Epithelial cell of esophagus (primary cell): ENCODE measurements around the gene TUFT1.
A peak's percentile ranks its signal among the peaks of the same experiment; 100 is the strongest.

Experiments
- DNase-seq: peaks from one replicate; pipeline ENCODE4 v3.0.0; 2010; ENCODE audit warnings: low read depth
- H3K4me3 ChIP-seq: 2 replicates; pipeline ENCODE4 v1.5.1; 2011; ENCODE audit warnings: mild to moderate bottlenecking, low read length, control low read depth
- CTCF ChIP-seq: IDR thresholded peaks from 2 replicates; pipeline ENCODE4 v1.5.1; 2011; ENCODE audit warnings: low read depth, mild to moderate bottlenecking, low read length, control low read depth, inconsistent platforms; ENCODE audit not compliant: insufficient read depth; ENCODE audit errors: missing control alignments

Gene TUFT1

DNA sequence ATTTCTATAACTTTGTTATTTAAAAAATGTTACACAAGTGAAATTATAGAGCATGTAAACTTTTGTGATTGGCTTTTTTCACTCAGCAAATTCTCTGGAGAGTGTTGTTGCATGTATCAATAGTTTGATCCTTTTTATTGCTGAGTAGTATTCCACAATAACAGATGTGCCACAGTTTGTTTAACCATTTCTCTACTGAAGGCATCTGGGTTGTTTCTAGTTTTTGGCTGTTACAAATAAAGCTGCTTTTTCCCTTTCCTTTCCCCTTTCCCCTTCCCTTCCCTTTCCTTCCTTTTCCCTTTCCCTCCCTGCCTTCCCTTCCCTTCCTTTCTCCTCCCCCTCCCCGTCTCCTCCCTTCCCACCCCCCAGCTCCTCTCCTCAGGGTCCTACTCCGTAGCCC lies 15.9 kb downstream of the TUFT1 start:
- TF ChIP-seq CTCF = no peak
- H3K4me3 ChIP-seq = no peak overlapping the region
- DNase-seq = no peak

- no peak for DNase-seq
- TF ChIP-seq CTCF = no peak
- H3K4me3 ChIP-seq = no peak overlapping the region
These were observed 22.6 kb downstream of the TUFT1 start for GRCh38 chr1:151562661-151563060.

- no peak overlapping the region for H3K4me3 ChIP-seq
- no peak for TF ChIP-seq CTCF
- DNase-seq = peak; percentile 52
These were observed 23.3 kb downstream of the TUFT1 start for GRCh38 chr1:151563376-151563775.

DNA sequence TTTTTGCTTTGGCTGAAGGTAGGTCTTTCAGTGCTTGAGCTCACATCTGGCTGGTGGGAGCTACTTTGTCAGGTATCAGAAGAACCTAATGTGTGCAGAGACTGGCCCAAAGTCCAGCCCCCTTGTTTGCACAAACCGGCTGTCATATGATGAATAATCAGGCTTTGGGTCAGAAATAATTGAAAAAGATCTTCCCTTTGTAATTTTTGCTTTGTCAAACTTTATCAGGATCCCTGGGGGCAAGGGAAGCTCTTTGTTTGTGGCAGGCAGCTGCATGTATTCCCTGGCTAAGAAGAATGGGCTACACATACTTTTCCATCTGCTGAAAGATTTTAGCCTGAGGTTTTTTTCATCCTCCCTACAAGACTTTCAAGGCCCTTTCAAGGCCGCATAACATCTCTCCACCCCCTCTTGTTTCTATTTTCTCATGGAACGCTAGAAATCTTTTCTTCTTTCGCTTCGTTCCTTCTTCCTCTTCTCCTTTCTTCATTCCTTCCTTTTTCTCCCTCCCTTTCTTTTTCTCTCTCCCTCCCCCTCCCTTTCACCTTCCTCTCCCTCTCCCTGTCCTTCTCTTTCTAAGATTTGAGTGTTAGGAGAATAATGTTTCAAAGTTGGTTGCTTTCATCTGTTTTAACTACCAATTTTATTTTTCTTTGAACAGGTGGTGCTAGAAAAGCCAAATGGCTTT lies 25.5 kb downstream of the TUFT1 start:
- TF ChIP-seq CTCF = no peak
- peak; percentile 62 for DNase-seq

DNA sequence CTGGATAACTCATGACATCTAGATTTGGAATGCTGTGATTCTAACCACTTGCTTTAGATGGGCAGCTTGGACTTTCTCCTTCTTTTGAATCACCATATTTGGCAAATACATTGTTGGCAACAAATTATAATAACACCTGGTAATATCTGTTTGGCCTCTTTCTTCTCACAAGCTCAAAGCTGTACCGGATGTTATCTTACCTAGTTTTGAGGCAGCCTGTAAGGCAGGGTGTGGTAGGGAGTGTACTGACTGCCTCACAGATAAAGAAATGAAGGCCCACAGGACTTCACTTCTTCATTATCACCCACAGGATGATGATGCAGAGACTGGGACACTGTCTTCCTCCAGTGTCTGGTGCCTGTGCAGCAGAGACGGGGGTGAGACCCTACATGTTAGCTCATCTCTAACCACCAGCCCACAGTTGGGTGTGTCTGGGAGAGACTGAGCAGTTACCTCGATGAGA lies 28.5 kb downstream of the TUFT1 start:
- H3K4me3 ChIP-seq = no peak overlapping the region
- peak; percentile 80 for DNase-seq
- no peak for TF ChIP-seq CTCF

More for the DNA sequence above, 25.5 kb downstream of the TUFT1 start:
- H3K4me3 ChIP-seq = no peak overlapping the region

DNA sequence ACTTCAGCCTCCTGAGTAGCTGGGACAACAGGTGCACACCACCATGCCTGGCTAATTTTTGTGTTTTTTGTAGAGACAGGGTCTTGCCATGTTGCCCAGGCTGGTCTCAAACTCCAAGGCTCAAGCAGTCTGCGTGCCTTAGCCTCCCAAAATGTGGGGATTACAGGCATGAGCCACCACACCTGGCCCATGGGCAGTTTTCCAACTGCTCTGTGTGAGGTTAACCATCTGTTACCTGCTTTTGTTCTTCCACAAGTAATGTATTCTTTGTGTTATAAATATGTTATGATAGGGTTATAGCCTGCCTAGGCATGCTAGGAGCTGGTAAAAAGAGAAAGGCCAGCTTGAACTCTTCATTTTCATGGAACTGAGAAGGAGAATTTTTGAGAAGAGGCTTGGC lies 30.7 kb downstream of the TUFT1 start:
- no peak overlapping the region for H3K4me3 ChIP-seq
- DNase-seq = peak; percentile 24
- no peak for TF ChIP-seq CTCF
